ENCODE data around the gene PARD3. TPM values are rescaled to one million over a fixed set of nuclear protein-coding genes. Genes with fewer than 3 reads are reported as not detected.

Gene PARD3
- total RNA-seq, 2 experiments from 2014 or later: 0.53 to 0.71 TPM

DNA sequence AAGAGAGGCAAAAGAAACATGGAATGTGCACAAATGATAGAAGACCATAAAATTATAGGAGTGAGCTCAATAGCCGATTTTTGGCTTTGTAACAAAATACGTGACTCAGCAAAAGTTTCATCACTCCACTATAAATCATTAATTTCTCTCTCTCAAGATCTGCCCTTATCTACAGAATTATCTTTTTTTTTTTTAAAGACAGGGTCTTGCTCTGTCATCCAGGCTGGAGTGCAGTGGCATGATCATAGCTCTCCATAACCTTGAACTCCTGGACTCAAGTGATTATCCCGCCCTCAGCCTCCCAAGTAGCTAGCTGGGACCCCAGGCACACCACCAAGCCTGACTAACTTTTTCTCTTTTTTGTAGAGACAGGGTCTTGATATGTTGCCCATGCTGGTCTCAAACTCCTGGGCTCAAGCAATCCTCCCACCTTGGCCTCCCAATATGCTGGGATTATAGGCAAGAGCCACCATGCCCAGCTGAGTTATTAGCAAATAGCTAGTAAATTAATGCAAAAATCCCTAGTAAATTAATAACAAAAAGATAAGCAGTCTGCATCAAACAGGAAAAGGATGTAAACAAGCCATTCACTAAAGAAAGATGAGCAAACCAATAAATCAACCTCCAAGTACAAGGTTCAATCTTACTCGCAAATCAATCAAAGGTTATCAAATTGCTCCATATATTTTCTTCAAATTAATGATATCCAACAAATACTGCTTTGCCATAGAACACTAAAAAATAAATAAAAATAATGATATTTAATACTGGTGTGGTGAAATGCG is 450.7 kb downstream of the PARD3 start:
- Mint-ChIP-seq H3K4me3 (no peak overlapping the region), H3K36me3 (ENCODE audit: low read depth) (no peaks in the 10 kb centered on the region), H3K27ac (no peak overlapping the region), H3K9me3 (no peaks in the 10 kb centered on the region), H3K27me3 (no peaks in the 10 kb centered on the region), H3K4me1 (ENCODE audit: low read depth) (no peaks in the 10 kb centered on the region)
- no peak for DNase-seq
- H3K36me3 ChIP-seq (ENCODE audit: insufficient read depth, low read length): no peaks in the 10 kb centered on the region
- no peaks in the 10 kb centered on the region for H3K4me1 ChIP-seq (ENCODE audit: insufficient read depth, low read length)
- TF ChIP-seq, protein P1, sequence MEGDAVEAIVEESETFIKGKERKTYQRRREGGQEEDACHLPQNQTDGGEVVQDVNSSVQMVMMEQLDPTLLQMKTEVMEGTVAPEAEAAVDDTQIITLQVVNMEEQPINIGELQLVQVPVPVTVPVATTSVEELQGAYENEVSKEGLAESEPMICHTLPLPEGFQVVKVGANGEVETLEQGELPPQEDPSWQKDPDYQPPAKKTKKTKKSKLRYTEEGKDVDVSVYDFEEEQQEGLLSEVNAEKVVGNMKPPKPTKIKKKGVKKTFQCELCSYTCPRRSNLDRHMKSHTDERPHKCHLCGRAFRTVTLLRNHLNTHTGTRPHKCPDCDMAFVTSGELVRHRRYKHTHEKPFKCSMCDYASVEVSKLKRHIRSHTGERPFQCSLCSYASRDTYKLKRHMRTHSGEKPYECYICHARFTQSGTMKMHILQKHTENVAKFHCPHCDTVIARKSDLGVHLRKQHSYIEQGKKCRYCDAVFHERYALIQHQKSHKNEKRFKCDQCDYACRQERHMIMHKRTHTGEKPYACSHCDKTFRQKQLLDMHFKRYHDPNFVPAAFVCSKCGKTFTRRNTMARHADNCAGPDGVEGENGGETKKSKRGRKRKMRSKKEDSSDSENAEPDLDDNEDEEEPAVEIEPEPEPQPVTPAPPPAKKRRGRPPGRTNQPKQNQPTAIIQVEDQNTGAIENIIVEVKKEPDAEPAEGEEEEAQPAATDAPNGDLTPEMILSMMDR (IDR thresholded peaks at IDR 0.05): no peak
- no peak overlapping the region for H3K4me3 ChIP-seq (ENCODE audit: low read length)
- H3K27ac ChIP-seq (ENCODE audit: low read depth in 1 of 2, low read length in 2 of 2): no peak overlapping the region
- POLR2A ChIA-PET: no interaction called here
- CTCF ChIA-PET: no interaction called here
- no peaks in the 10 kb centered on the region for H3K27me3 ChIP-seq (ENCODE audit: control insufficient read depth in 1 of 2, insufficient read depth in 2 of 2, low read length in 2 of 2)
- no peak for ATAC-seq (ENCODE audit: poor library complexity)
- peaks cover 0 to 11% of the 10 kb centered on the region in 2 experiments for H3K9me3 ChIP-seq (ENCODE audit: control insufficient read depth in 1 of 2, insufficient read depth in 1 of 2, low read length in 2 of 2)
- intact Hi-C loops (cut with DNase I, micrococcal nuclease): no loop called here

DNA sequence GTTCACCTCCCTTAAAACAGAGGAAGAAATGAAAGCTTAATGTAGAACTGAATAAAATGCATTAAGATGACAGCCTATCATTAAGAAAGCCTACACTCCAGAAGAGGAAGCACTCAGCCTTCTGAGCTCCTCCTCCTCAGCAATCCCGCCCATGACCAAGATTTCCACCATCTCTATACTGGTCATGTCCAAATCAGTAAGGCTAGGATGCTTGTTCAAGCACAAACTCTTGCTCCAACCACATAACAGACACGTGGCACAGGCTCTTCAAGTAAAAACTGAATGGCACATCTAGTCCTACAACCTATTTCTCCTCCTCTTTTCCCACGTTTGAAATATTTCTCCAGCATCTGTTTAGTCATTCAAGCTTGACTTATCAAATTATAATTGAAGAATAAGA is 454.1 kb downstream of the PARD3 start:
- Histone ChIP-seq H3K4me1 (ENCODE audit: insufficient read depth, low read length) (no peaks in the 10 kb centered on the region), H3K27me3 (ENCODE audit: control insufficient read depth in 1 of 2, insufficient read depth in 2 of 2, low read length in 2 of 2) (no peaks in the 10 kb centered on the region), H3K9me3 (ENCODE audit: control insufficient read depth in 1 of 2, insufficient read depth in 1 of 2, low read length in 2 of 2) (no peaks in the 10 kb centered on the region), H3K4me3 (ENCODE audit: low read length) (no peak overlapping the region), H3K27ac (ENCODE audit: low read depth in 1 of 2, low read length in 2 of 2) (no peak overlapping the region), H3K36me3 (ENCODE audit: insufficient read depth, low read length) (no peaks in the 10 kb centered on the region)
- H3K36me3 Mint-ChIP-seq (ENCODE audit: low read depth): no peaks in the 10 kb centered on the region
- DNase-seq (no peak), ATAC-seq (ENCODE audit: poor library complexity) (no peak)
- H3K27ac Mint-ChIP-seq: no peak overlapping the region
- no peaks in the 10 kb centered on the region for H3K9me3 Mint-ChIP-seq
- H3K4me1 Mint-ChIP-seq (ENCODE audit: low read depth): no peaks in the 10 kb centered on the region
- TF ChIP-seq, protein P1 (IDR thresholded peaks at IDR 0.05): no peak
- no peaks in the 10 kb centered on the region for H3K27me3 Mint-ChIP-seq
- ChIA-PET POLR2A (no interaction called here), CTCF (no interaction called here)
- intact Hi-C loops (cut with DNase I, micrococcal nuclease): no loop called here
- no peak overlapping the region for H3K4me3 Mint-ChIP-seq

DNA sequence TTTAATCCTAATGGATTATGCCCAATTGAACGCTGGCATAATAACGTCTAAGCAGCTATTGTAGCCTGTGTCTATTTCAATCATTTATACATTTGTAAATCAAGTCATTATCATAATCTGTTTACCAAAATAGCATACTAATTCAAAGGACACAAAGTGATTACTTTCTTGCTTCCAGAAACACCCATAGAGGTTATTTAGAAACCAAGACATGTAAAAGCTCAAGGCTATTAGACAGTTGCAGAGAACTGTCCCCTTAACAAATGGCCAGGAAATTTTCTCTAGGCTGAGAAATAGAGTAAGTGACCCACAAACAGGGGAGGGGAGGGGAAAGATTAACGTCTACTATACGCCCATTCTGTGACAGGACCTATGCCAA is 455.7 kb downstream of the PARD3 start:
- TF ChIP-seq, protein P1 (IDR thresholded peaks at IDR 0.05): no peak
- Mint-ChIP-seq H3K4me1 (ENCODE audit: low read depth) (no peaks in the 10 kb centered on the region), H3K27ac (no peak overlapping the region), H3K36me3 (ENCODE audit: low read depth) (no peaks in the 10 kb centered on the region), H3K9me3 (no peaks in the 10 kb centered on the region), H3K4me3 (no peak overlapping the region), H3K27me3 (no peaks in the 10 kb centered on the region)
- ATAC-seq (ENCODE audit: poor library complexity): no peak
- Histone ChIP-seq H3K27me3 (ENCODE audit: control insufficient read depth in 1 of 2, insufficient read depth in 2 of 2, low read length in 2 of 2) (no peaks in the 10 kb centered on the region), H3K4me1 (ENCODE audit: insufficient read depth, low read length) (no peaks in the 10 kb centered on the region), H3K9me3 (ENCODE audit: control insufficient read depth in 1 of 2, insufficient read depth in 1 of 2, low read length in 2 of 2) (no peaks in the 10 kb centered on the region), H3K4me3 (ENCODE audit: low read length) (no peak overlapping the region), H3K36me3 (ENCODE audit: insufficient read depth, low read length) (no peaks in the 10 kb centered on the region), H3K27ac (ENCODE audit: low read depth in 1 of 2, low read length in 2 of 2) (no peak overlapping the region)
- POLR2A ChIA-PET: no interaction called here
- DNase-seq: no peak
- CTCF ChIA-PET: no interaction called here
- intact Hi-C loops (cut with DNase I, micrococcal nuclease): no loop called here
